ENCODE data around the gene RNF144A.
A peak's percentile ranks its signal among the peaks of the same experiment; 100 is the strongest.

GRCh38 chr2:6917071-6917760, at the start of gene RNF144A:
- no peak for TF ChIP-seq EZH2 (IDR thresholded peaks at IDR 0.05; ENCODE audit: borderline replicate concordance, control insufficient read depth, low read depth, low read length)
- TF ChIP-seq CHD2 (IDR thresholded peaks at IDR 0.05; ENCODE audit: borderline replicate concordance, low read depth, low read length): no peak
- TF ChIP-seq, protein P1, sequence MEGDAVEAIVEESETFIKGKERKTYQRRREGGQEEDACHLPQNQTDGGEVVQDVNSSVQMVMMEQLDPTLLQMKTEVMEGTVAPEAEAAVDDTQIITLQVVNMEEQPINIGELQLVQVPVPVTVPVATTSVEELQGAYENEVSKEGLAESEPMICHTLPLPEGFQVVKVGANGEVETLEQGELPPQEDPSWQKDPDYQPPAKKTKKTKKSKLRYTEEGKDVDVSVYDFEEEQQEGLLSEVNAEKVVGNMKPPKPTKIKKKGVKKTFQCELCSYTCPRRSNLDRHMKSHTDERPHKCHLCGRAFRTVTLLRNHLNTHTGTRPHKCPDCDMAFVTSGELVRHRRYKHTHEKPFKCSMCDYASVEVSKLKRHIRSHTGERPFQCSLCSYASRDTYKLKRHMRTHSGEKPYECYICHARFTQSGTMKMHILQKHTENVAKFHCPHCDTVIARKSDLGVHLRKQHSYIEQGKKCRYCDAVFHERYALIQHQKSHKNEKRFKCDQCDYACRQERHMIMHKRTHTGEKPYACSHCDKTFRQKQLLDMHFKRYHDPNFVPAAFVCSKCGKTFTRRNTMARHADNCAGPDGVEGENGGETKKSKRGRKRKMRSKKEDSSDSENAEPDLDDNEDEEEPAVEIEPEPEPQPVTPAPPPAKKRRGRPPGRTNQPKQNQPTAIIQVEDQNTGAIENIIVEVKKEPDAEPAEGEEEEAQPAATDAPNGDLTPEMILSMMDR (IDR thresholded peaks at IDR 0.05 in 2 of 3, conservative IDR thresholded peaks at IDR 0.05 in 1 of 3; ENCODE audit: control insufficient read depth in 2 of 3, extremely low read depth in 1 of 3, insufficient read depth in 1 of 3, low read depth in 3 of 3, low read length in 3 of 3): peak in 2 of 3 experiments; percentile 33 to 52; a peak in 3 of 6 replicates
- TF ChIP-seq ZNF274 (IDR thresholded peaks at IDR 0.05; ENCODE audit: insufficient read depth, insufficient read length): no peak
- no peak for TF ChIP-seq BRCA1 (IDR thresholded peaks at IDR 0.05; ENCODE audit: low read depth, low read length)
- TF ChIP-seq, protein P2, sequence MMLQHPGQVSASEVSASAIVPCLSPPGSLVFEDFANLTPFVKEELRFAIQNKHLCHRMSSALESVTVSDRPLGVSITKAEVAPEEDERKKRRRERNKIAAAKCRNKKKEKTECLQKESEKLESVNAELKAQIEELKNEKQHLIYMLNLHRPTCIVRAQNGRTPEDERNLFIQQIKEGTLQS (IDR thresholded peaks at IDR 0.05; ENCODE audit: borderline replicate concordance, extremely low read depth, low read depth, low read length): no peak
- no peak for TF ChIP-seq CREM (IDR thresholded peaks at IDR 0.05; ENCODE audit: low read depth)
